Fibroblast of mammary gland (primary cell): ENCODE data around the gene COL13A1.

Source experiments
- DNase-seq: peaks from one replicate; pipeline ENCODE4 v3.0.0-alpha.2; 2010; ENCODE audit warnings: low read depth
- H3K4me3 ChIP-seq: 2 replicates; pipeline ENCODE4 v1.5.1; 2011; ENCODE audit warnings: low read depth, mild to moderate bottlenecking, low read length, moderate library complexity; ENCODE audit not compliant: control insufficient read depth
- TF ChIP-seq, protein P1 (sequence below): conservative IDR thresholded peaks from 2 replicates; pipeline ENCODE4 v1.5.1; 2011; ENCODE audit warnings: low read depth, low read length, inconsistent platforms; ENCODE audit not compliant: control insufficient read depth, insufficient read depth

COL13A1 gene

DNA sequence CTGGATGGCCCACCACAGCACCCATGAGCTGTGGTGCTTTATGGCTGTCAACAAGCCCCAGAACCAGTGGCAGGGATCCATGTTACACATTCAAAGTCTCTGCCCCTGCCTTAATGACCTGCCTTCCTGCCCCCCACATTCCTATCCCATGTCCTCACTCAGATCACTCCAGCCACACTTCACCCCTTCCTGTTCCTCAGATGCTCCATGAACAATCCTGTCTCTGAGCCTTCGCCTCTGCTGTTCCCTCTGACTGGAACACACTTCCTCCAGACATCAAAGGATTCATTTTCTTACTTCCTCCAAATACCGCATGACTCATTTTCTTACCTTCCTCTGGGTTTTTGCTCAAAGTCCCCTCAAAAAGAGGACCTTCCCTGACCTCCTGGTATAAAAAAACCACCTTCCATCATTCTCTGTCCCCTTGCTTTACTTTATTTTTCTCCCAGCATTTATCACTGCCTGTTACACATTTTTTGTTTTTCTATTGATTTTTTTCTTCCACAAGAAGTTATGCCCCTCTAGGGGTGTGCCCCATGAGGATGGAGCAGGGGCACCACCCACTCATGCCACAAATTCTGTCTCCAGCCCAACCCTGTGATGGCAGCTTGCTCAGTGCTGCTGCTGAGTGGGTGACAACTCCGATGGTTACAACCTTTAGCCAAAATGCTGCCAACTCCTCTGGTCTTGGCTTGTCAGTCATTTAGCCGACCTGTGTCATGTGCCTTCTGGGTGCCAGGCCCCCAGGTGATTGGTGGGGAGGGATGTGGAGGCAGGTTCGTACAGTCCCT lies 18.2 kb downstream of the COL13A1 start:
- peak; percentile 29 for DNase-seq
- TF ChIP-seq, protein P1, sequence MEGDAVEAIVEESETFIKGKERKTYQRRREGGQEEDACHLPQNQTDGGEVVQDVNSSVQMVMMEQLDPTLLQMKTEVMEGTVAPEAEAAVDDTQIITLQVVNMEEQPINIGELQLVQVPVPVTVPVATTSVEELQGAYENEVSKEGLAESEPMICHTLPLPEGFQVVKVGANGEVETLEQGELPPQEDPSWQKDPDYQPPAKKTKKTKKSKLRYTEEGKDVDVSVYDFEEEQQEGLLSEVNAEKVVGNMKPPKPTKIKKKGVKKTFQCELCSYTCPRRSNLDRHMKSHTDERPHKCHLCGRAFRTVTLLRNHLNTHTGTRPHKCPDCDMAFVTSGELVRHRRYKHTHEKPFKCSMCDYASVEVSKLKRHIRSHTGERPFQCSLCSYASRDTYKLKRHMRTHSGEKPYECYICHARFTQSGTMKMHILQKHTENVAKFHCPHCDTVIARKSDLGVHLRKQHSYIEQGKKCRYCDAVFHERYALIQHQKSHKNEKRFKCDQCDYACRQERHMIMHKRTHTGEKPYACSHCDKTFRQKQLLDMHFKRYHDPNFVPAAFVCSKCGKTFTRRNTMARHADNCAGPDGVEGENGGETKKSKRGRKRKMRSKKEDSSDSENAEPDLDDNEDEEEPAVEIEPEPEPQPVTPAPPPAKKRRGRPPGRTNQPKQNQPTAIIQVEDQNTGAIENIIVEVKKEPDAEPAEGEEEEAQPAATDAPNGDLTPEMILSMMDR: no peak
- H3K4me3 ChIP-seq: no peak overlapping the region

DNA sequence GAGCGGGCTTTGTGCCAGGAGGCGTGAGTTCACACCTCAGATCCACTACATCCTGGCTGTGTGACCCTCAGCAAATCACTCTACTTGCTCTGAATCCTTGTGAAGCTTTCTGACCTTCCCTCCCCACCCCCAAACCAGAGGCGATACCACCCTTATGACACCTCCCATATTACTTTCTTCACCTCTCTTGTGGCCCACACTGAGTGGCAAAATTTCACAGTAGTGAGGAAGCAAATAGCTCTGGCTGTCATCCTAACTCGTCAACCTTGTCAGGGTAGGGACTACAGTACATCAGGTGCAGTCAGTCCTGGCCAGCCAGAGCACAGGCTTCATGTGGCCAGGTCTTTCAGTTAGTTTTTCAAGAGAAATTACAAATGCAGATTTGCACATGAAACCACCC lies 19.1 kb downstream of the COL13A1 start:
- TF ChIP-seq, protein P1: no peak
- DNase-seq: no peak
- H3K4me3 ChIP-seq: no peak overlapping the region

DNA sequence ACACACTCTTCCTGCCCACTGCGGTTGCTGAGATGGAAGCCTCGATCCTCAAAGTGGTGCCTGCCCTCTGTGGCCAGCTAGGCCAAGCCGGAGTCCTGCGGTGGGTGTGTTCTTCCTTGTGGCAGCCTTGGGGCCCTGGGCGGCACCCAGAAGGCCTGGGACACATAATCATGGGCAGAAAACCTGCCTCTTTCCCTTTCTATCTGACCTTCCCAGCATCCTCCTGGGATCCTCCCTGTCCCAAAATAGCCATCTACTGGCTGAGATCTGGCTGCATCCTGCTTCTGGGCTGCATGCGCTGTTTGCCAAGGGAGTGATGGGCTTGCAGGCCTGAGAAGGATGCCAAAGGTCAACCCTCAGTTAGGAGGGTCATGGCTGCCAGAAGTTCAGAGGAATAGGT lies 23.9 kb downstream of the COL13A1 start:
- DNase-seq: no peak
- TF ChIP-seq, protein P1: no peak
- H3K4me3 ChIP-seq: no peak overlapping the region

- no peak overlapping the region for H3K4me3 ChIP-seq
- no peak for DNase-seq
- TF ChIP-seq, protein P1: no peak
Observed at GRCh38 chr10:69826094-69826493, 24.4 kb downstream of the COL13A1 start.

DNA sequence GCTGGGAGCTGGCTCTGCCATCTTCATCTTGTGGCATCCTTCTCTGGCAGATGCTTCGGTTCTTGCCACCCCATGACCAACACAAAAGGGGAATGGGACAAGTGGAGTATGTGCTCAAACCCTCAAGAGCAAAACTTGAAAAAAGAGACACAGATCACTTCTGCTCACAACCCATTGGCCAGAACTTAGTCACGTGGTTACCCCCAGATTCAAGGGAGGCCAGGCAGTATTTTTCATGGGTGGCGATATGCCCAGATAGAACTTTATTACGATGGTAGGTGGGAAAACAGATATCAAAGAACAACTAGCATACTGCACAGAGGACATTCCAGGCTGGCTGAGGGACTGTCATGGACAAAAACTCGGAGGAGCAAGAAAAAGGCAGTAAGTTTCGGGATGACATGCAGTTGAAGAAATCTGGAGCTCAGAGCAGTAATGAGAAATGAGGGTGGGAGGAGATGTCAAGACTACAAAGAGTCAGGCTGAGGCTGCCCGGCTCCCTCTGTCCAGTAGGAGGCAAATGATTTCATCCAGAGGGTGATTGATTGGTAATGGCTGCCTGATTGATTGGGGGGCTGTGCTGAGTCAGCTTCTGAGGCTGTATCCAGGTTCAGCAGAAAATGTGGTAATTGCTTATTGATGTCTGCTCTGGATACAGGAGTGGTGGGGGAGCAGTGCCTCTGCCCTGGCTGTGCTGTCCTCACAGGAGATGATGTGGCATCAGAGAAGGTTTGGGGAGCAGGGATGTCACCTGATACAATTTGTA lies 25.3 kb downstream of the COL13A1 start:
- DNase-seq: no peak
- no peak overlapping the region for H3K4me3 ChIP-seq
- TF ChIP-seq, protein P1: peak; percentile 2

DNA sequence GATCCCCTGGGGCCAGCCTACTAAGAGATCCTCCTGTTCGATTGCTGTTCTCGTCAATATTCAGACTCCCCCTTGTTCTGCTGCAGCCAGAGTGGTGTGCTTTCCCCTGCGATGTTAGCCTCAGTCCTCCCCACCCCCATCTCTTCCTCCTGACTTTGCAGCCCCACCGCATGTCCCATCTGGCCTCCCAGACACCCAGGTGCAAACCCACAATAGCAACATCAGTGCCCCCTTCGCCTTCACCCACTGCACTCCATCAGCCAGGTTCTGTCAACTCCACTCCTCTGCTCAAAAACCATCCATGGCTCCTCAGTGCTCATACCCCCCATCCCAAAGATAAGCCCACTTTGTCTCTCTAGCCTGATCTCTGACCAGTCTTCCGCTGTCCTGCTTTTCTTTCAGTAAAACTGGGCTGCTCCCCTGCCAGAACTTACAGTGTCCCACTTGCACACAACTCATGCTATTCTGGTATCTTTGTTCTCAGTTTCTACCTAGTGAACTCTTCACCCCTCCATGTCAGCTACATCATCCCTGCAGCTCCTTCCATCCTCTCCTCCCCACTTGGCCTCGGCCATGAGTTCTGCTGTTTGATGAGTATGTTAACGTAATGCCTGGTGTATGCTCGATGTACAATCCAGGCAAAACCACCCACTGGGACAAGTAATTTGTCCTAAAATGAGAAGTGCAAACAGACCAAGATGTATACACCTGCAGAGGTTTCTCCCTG lies 26.6 kb downstream of the COL13A1 start:
- TF ChIP-seq, protein P1: no peak
- no peak overlapping the region for H3K4me3 ChIP-seq
- no peak for DNase-seq
